H1 (cell line): ENCODE measurements around the gene CHMP4B. TPM values are rescaled to one million over a fixed set of nuclear protein-coding genes. Genes with fewer than 3 reads are reported as not detected.

Source experiments
- CTCF ChIA-PET: fragments of 300-600 bp; sonication (Branson Sonifier 250); formaldehyde crosslinking; loops from one replicate; lab custom pipeline; 2021; ENCODE audit not compliant: partially characterized antibody; lab: Charles Lee
- POLR2A ChIA-PET: fragments of 300-600 bp; sonication (Branson Sonifier 250); formaldehyde crosslinking; loops from one replicate; lab custom pipeline; 2021; ENCODE audit warnings: inconsistent platforms; ENCODE audit not compliant: partially characterized antibody; lab: Charles Lee
- DNase-seq, 2 experiments: peaks; one replicate each; pipeline versions ENCODE4 v3.0.0 to v3.0.0-alpha.2; 2010 to 2022; ENCODE audit warnings: low spot score in 2 of 2, low read depth in 1 of 2, mixed read lengths in 1 of 2
- FAIRE-seq: peaks from 2 replicates; lab custom pipeline; 2011; peaks lifted over from hg19 to GRCh38; lab: Jason Lieb, UNC
- H2AFZ ChIP-seq: 2 replicates; pipeline ENCODE4 v1.8.1; 2012; ENCODE audit warnings: low read length, inconsistent platforms
- H2AK5ac ChIP-seq: 2 replicates; pipeline ENCODE4 v1.6.1; 2013; ENCODE audit warnings: low read depth, low read length
- H2BK120ac ChIP-seq: replicated peaks from 2 replicates; pipeline ENCODE3; 2013; ENCODE audit warnings: low read depth, low read length, inconsistent platforms
- H2BK12ac ChIP-seq: 2 replicates; pipeline ENCODE4 v1.6.1; 2013; ENCODE audit warnings: low read depth, low read length
- H2BK15ac ChIP-seq: 2 replicates; pipeline ENCODE4 v1.6.1; 2013; ENCODE audit warnings: low read length
- H2BK20ac ChIP-seq: 2 replicates; pipeline ENCODE4 v1.6.1; 2013; ENCODE audit warnings: low read length
- H2BK5ac ChIP-seq: 2 replicates; pipeline ENCODE4 v1.6.1; 2013; ENCODE audit warnings: low read depth, low read length
- H3K14ac ChIP-seq: 2 replicates; pipeline ENCODE4 v1.6.1; 2013; ENCODE audit warnings: inconsistent platforms; ENCODE audit not compliant: insufficient read length
- H3K18ac ChIP-seq: 2 replicates; pipeline ENCODE4 v1.6.1; 2013; ENCODE audit warnings: low read length; ENCODE audit errors: extremely low read depth
- H3K23ac ChIP-seq: 2 replicates; pipeline ENCODE4 v1.6.1; 2013; ENCODE audit warnings: inconsistent platforms; ENCODE audit not compliant: insufficient read length
- H3K23me2 ChIP-seq: 2 replicates; pipeline ENCODE4 v1.6.1; 2013; ENCODE audit warnings: low read depth, low read length
- H3K27ac ChIP-seq: 2 replicates; pipeline ENCODE4 v1.6.1; 2011; ENCODE audit warnings: low read depth, low read length, inconsistent platforms
- H3K27me3 ChIP-seq, 4 experiments: replicated peaks in 1 of 4; 1 replicate in 1 of 4; 2 replicates in 3 of 4; pipeline versions ENCODE4 v1.6.1 to v1.8.1; 2011 to 2013; ENCODE audit warnings: low read length in 3 of 4, mild to moderate bottlenecking in 3 of 4, inconsistent platforms in 2 of 4, mixed read lengths in 2 of 4, moderate library complexity in 1 of 4; ENCODE audit not compliant: control insufficient read depth in 3 of 4, insufficient read depth in 3 of 4; ENCODE audit errors: extremely low read depth in 1 of 4
- H3K36me3 ChIP-seq, 4 experiments: 2 replicates each; pipeline versions ENCODE4 v1.6.1 to v1.8.1; 2011 to 2013; ENCODE audit warnings: mild to moderate bottlenecking in 4 of 4, low read length in 3 of 4, moderate library complexity in 2 of 4, control low read depth in 1 of 4, inconsistent platforms in 1 of 4; ENCODE audit not compliant: insufficient read depth in 4 of 4, control insufficient read depth in 2 of 4
- H3K4ac ChIP-seq: replicated peaks from 2 replicates; pipeline ENCODE3; 2013; ENCODE audit warnings: low read length, low read depth, mixed read lengths, inconsistent platforms; ENCODE audit not compliant: insufficient read length
- H3K4me1 ChIP-seq, 4 experiments: replicated peaks in 1 of 4; 1 replicate in 1 of 4; 2 replicates in 3 of 4; pipeline versions ENCODE4 v1.6.1 to v1.8.1; 2011 to 2013; ENCODE audit warnings: low read length in 3 of 4, inconsistent platforms in 2 of 4, mixed read lengths in 1 of 4; ENCODE audit not compliant: insufficient read depth in 4 of 4, control insufficient read depth in 3 of 4
- H3K4me2 ChIP-seq, 2 experiments: 2 replicates each; pipeline versions ENCODE4 v1.6.1 to v1.8.1; 2011 to 2013; ENCODE audit warnings: low read depth in 2 of 2, low read length in 2 of 2, control low read depth in 1 of 2, inconsistent platforms in 1 of 2, mild to moderate bottlenecking in 1 of 2; ENCODE audit not compliant: insufficient read depth in 1 of 2
- H3K4me3 ChIP-seq, 4 experiments: fragments of 200-600, 300-600 bp in 1 of 4; sonication (generic), shearing (Covaris generic), sonication (Bioruptor Twin) in 1 of 4; 2 replicates each; pipeline versions ENCODE4 v1.5.1 to v1.8.1; 2011 to 2016; ENCODE audit warnings: low read length in 4 of 4, low read depth in 3 of 4, control low read depth in 2 of 4, inconsistent platforms in 2 of 4, mild to moderate bottlenecking in 2 of 4, mixed read lengths in 1 of 4, moderate library complexity in 1 of 4; ENCODE audit not compliant: insufficient read depth in 2 of 4; ENCODE audit errors: extremely low read depth in 1 of 4
- H3K56ac ChIP-seq: replicated peaks from 2 replicates; pipeline ENCODE3; 2013; ENCODE audit warnings: low read depth, mild to moderate bottlenecking, mixed read lengths, low read length, inconsistent platforms; ENCODE audit not compliant: insufficient read length
- H3K79me1 ChIP-seq: 2 replicates; pipeline ENCODE4 v1.6.1; 2013; ENCODE audit warnings: low read depth, low read length, control low read depth
- H3K79me2 ChIP-seq, 2 experiments: 2 replicates each; pipeline versions ENCODE4 v1.6.1 to v1.8.1; 2012 to 2013; ENCODE audit warnings: low read length in 2 of 2, mild to moderate bottlenecking in 2 of 2, inconsistent platforms in 1 of 2; ENCODE audit not compliant: insufficient read depth in 2 of 2, control insufficient read depth in 1 of 2
- H3K9ac ChIP-seq, 4 experiments: replicated peaks in 1 of 4; 1 replicate in 1 of 4; 2 replicates in 3 of 4; pipeline versions ENCODE4 v1.6.1 to v1.8.1; 2011 to 2013; ENCODE audit warnings: low read depth in 3 of 4, low read length in 3 of 4, control low read depth in 2 of 4, mild to moderate bottlenecking in 2 of 4, moderate library complexity in 2 of 4, inconsistent platforms in 1 of 4; ENCODE audit errors: extremely low read depth in 1 of 4
- H3K9me3 ChIP-seq, 2 experiments: 2 replicates each; pipeline versions ENCODE4 v1.6.1 to v1.8.1; 2012 to 2013; ENCODE audit warnings: mild to moderate bottlenecking in 2 of 2, moderate library complexity in 2 of 2, control low read depth in 1 of 2, inconsistent platforms in 1 of 2, low read depth in 1 of 2, low read length in 1 of 2, mixed read lengths in 1 of 2; ENCODE audit not compliant: insufficient read depth in 2 of 2
- H4K20me1 ChIP-seq, 2 experiments: replicated peaks in 1 of 2; 2 replicates each; pipeline versions ENCODE3 to v1.8.1; 2011 to 2013; ENCODE audit warnings: inconsistent platforms in 2 of 2, low read length in 2 of 2, mild to moderate bottlenecking in 1 of 2; ENCODE audit not compliant: insufficient read depth in 2 of 2, control insufficient read depth in 1 of 2
- H4K5ac ChIP-seq: 2 replicates; pipeline ENCODE4 v1.6.1; 2013; ENCODE audit warnings: low read length, low read depth, mixed read lengths, inconsistent platforms; ENCODE audit not compliant: insufficient read length
- H4K8ac ChIP-seq: 2 replicates; pipeline ENCODE4 v1.8.0; 2013; ENCODE audit warnings: mild to moderate bottlenecking, moderate library complexity, low read length, inconsistent platforms; ENCODE audit not compliant: insufficient read depth; ENCODE audit errors: extremely low read depth
- H4K91ac ChIP-seq: replicated peaks from 2 replicates; pipeline ENCODE3; 2013; ENCODE audit warnings: low read length, mixed read lengths, inconsistent platforms; ENCODE audit not compliant: insufficient read length
- CBX8 ChIP-seq: fragments of 300-800, 300-1000 bp; sonication (generic); IDR thresholded peaks from 2 replicates; pipeline ENCODE4 v1.7.1; 2016; ENCODE audit warnings: low read depth, low read length, borderline replicate concordance
- CHD1 ChIP-seq: IDR thresholded peaks from 2 replicates; pipeline ENCODE4 v1.6.1; 2012; ENCODE audit warnings: low read depth, low read length, improper control_type of control experiment
- E2F6 ChIP-seq: IDR thresholded peaks from 2 replicates; pipeline ENCODE4 v1.6.1; 2012; ENCODE audit warnings: inconsistent platforms
- EP300 ChIP-seq, 2 experiments: IDR thresholded peaks; 1 replicate in 1 of 2; 2 replicates in 1 of 2; pipeline ENCODE4 v1.6.1; 2011 to 2012; ENCODE audit warnings: low read depth in 2 of 2, low read length in 2 of 2, mild to moderate bottlenecking in 2 of 2, borderline replicate concordance in 1 of 2, inconsistent platforms in 1 of 2, moderate library complexity in 1 of 2
- GTF2F1 ChIP-seq: IDR thresholded peaks from 2 replicates; pipeline ENCODE4 v1.6.1; 2012; ENCODE audit warnings: low read depth, low read length, improper control_type of control experiment, borderline replicate concordance
- MAFK ChIP-seq: IDR thresholded peaks from 2 replicates; pipeline ENCODE4 v1.6.1; 2012; ENCODE audit warnings: low read depth, mild to moderate bottlenecking, improper control_type of control experiment, low read length
- MAX ChIP-seq: IDR thresholded peaks from 2 replicates; pipeline ENCODE4 v1.6.1; 2012; ENCODE audit warnings: inconsistent platforms
- NRF1 ChIP-seq: IDR thresholded peaks from 2 replicates; pipeline ENCODE4 v1.6.1; 2011; ENCODE audit warnings: mild to moderate bottlenecking, low read depth, low read length, improper control_type of control experiment
- PHF8 ChIP-seq: fragments of 200-600 bp; sonication (generic); conservative IDR thresholded peaks from 2 replicates; pipeline ENCODE4 v1.7.1; 2012; ENCODE audit warnings: low read depth, mild to moderate bottlenecking, inconsistent platforms, low read length, moderate library complexity
- RFX5 ChIP-seq: IDR thresholded peaks from 2 replicates; pipeline ENCODE4 v1.6.1; 2011; ENCODE audit warnings: low read depth, low read length, improper control_type of control experiment, borderline replicate concordance
- SIX5 ChIP-seq: IDR thresholded peaks from 2 replicates; pipeline ENCODE4 v1.6.1; 2011; ENCODE audit warnings: mild to moderate bottlenecking, low read depth, low read length
- TAF7 ChIP-seq: optimal IDR thresholded peaks from 2 replicates; pipeline ENCODE3; 2011; ENCODE audit warnings: low read depth, mild to moderate bottlenecking, inconsistent platforms, low read length, moderate library complexity, borderline replicate concordance
- ZNF274 ChIP-seq: IDR thresholded peaks from 2 replicates; pipeline ENCODE4 v1.7.0; 2012; ENCODE audit warnings: low read length, borderline replicate concordance; ENCODE audit errors: extremely low read depth
- WGBS, 2 experiments: shearing (Covaris generic) in 1 of 2; methylation state at CpG; one replicate each; pipeline versions ENCODE4 v1.1.6 to v1.1.7; 2013 to 2015; ENCODE audit warnings: low lambda C conversion rate in 2 of 2, mixed read lengths in 2 of 2, inconsistent platforms in 1 of 2, low coverage in 1 of 2, missing lambda C conversion rate in 1 of 2; ENCODE audit not compliant: insufficient replicate concordance in 2 of 2, insufficient coverage in 1 of 2, insufficient read length in 1 of 2; ENCODE audit errors: extremely low coverage in 1 of 2, missing lambda C conversion rate in 1 of 2; 5-methylcytosine and 5-hydroxymethylcytosine counted together
- polyA plus RNA-seq, 7 experiments: library from polyadenylated mRNA; depleted of rRNA in 3 of 7; stranded (reverse) in 5 of 7; unstranded in 2 of 7; fragments of >200 nt in 5 of 7; fragments of 200-250 nt in 2 of 7; gene quantifications; 1 replicate in 5 of 7; 2 replicates in 1 of 7; 4 replicates in 1 of 7; pipeline versions ENCODE4 v1.2.1 to v1.2.3, GENCODE V29; 2011 to 2013; ENCODE audit warnings: missing spikeins in 2 of 7, mixed read lengths in 2 of 7
- total RNA-seq: library from RNA; stranded (reverse); fragmentation: NEBNext Ultra II Directional; extraction: Animal tissue kit (Norgen Biotek cat#: 25700); gene quantifications from 2 replicates; pipeline ENCODE4 v1.2.1, GENCODE V29; 2021

CHMP4B gene
- total and polyA plus RNA-seq, 2 of the 8 experiments (the other 6 are each of a cell fraction or from before 2014, with no cell fraction given) = 38.6 to 66.3 TPM

- no peak overlapping the region for H2BK15ac ChIP-seq
- H4K20me1 ChIP-seq = peaks cover 5 to 7% of the 10 kb centered on the region in 2 experiments
- FAIRE-seq (no peak), DNase-seq (no peak)
- peaks cover 3% of the 10 kb centered on the region for H3K79me1 ChIP-seq
- no peak overlapping the region for H3K27ac ChIP-seq
- 95% methylated on average over 3 of the region's 3 CpGs; no CpG with 5 or more reads in 1 of the 2 experiments for WGBS, 2 experiments
- no peak overlapping the region for H2AK5ac ChIP-seq
- no peak overlapping the region for H4K8ac ChIP-seq
- H3K23ac ChIP-seq = no peak overlapping the region
- peaks cover 3 to 7% (median 6%) of the 10 kb centered on the region in 4 experiments; a peak in 6 of 7 replicates for H3K4me1 ChIP-seq
- no peak overlapping the region for H2AFZ ChIP-seq
- H4K91ac ChIP-seq = no peak overlapping the region
- no peak overlapping the region for H3K4me3 ChIP-seq
- no peak overlapping the region for H2BK12ac ChIP-seq
- no peaks in the 10 kb centered on the region for H3K36me3 ChIP-seq
- no peak overlapping the region for H3K9ac ChIP-seq
- H3K4me2 ChIP-seq = no peak overlapping the region
- peaks cover 0 to 3% (median 0%) of the 10 kb centered on the region in 4 experiments; a peak in 1 of 7 replicates for H3K27me3 ChIP-seq
- H2BK120ac ChIP-seq = no peak overlapping the region
- POLR2A ChIA-PET = interaction anchor here (0.8 kb wide), 1 partner anchor 54 kb away, joined by 3 read pairs; no protein-coding TSS in a partner anchor
- H3K9me3 ChIP-seq = no peaks in the 10 kb centered on the region
- CTCF ChIA-PET = interaction anchor here (0.7 kb wide), 1 partner anchor 504 kb away, joined by 3 read pairs; no protein-coding TSS in a partner anchor
- no peak overlapping the region for H3K18ac ChIP-seq
- no peak overlapping the region for H2BK20ac ChIP-seq
- H3K4ac ChIP-seq = no peak overlapping the region
- peaks cover 9% of the 10 kb centered on the region for H3K23me2 ChIP-seq
- H3K56ac ChIP-seq = no peak overlapping the region
- H3K79me2 ChIP-seq = peaks cover 11 to 21% of the 10 kb centered on the region in 2 experiments; a peak in 3 of 4 replicates
- H4K5ac ChIP-seq = no peak overlapping the region
- no peak overlapping the region for H2BK5ac ChIP-seq
- H3K14ac ChIP-seq = no peak overlapping the region
- TF ChIP-seq E2F6 (no peak), MAX (no peak), TAF7 (no peak), CHD1 (no peak), PHF8 (no peak), NRF1 (no peak), CBX8 (no peak), EP300 (IDR thresholded peaks at IDR 0.05; ENCODE audit: borderline replicate concordance in 1 of 2, low read depth in 2 of 2, low read length in 2 of 2) (no peak), SIX5 (no peak), RFX5 (no peak), GTF2F1 (no peak), ZNF274 (no peak), MAFK (no peak)
Measured at GRCh38 chr20:33808388-33808787, 2.8 kb upstream of the CHMP4B start.
